HepG2 (cell line): ENCODE data around the gene TLK2.

ENCODE experiments used
- EZH2 ChIP-seq: conservative IDR thresholded peaks from 2 replicates; pipeline ENCODE4 v1.6.1; 2012; ENCODE audit warnings: mild to moderate bottlenecking, low read depth, low read length, moderate library complexity
- NBN ChIP-seq: fragments of 450-650 bp; conservative IDR thresholded peaks from 2 replicates; pipeline ENCODE4 v1.6.1; 2017
- POLR2A ChIP-seq, 2 experiments: IDR thresholded peaks; 2 replicates each; pipeline ENCODE4 v1.6.1; 2011; ENCODE audit warnings: low read depth in 2 of 2, low read length in 2 of 2, mild to moderate bottlenecking in 1 of 2, moderate library complexity in 1 of 2; ENCODE audit not compliant: insufficient read depth in 1 of 2
- PRDM10 ChIP-seq: sonication (generic); formaldehyde crosslinking; IDR thresholded peaks from 2 replicates; pipeline ENCODE4 v1.4.0; 2020; ENCODE audit warnings: low read depth, missing genetic modification reagents
- TBL1XR1 ChIP-seq: fragments of 150-350 bp; IDR thresholded peaks from 2 replicates; pipeline ENCODE4 v1.6.1; 2014; ENCODE audit warnings: borderline replicate concordance, low read length; ENCODE audit not compliant: partially characterized antibody
- U2AF1 ChIP-seq: fragments of 200-400 bp; formaldehyde crosslinking; optimal IDR thresholded peaks from 2 replicates; pipeline ENCODE3; 2017; ENCODE audit warnings: mild to moderate bottlenecking, low read depth, low read length
- YY1 ChIP-seq: IDR thresholded peaks from 2 replicates; pipeline ENCODE4 v1.6.1; 2011; ENCODE audit warnings: low read length, low read depth, moderate library complexity, mild to moderate bottlenecking; ENCODE audit not compliant: insufficient read depth, insufficient replicate concordance
- ZFX ChIP-seq: sonication (generic); formaldehyde crosslinking; IDR thresholded peaks from 2 replicates; pipeline ENCODE4 v1.4.0; 2020; ENCODE audit warnings: mild to moderate bottlenecking, low read depth, missing genetic modification reagents, moderate library complexity
- ZNF10 ChIP-seq: sonication (generic); formaldehyde crosslinking; IDR thresholded peaks from 2 replicates; pipeline ENCODE4 v1.4.0; 2020; ENCODE audit warnings: mild to moderate bottlenecking, low read depth, missing genetic modification reagents, borderline replicate concordance
- ZNF589 ChIP-seq: sonication (generic); formaldehyde crosslinking; conservative IDR thresholded peaks from 2 replicates; pipeline ENCODE4 v1.8.0; 2022; ENCODE audit warnings: mild to moderate bottlenecking, moderate library complexity, missing genetic modification reagents
- ZNF652 ChIP-seq: IDR thresholded peaks from 2 replicates; pipeline ENCODE4 v1.6.1; 2016; ENCODE audit warnings: low read depth, borderline replicate concordance

DNA sequence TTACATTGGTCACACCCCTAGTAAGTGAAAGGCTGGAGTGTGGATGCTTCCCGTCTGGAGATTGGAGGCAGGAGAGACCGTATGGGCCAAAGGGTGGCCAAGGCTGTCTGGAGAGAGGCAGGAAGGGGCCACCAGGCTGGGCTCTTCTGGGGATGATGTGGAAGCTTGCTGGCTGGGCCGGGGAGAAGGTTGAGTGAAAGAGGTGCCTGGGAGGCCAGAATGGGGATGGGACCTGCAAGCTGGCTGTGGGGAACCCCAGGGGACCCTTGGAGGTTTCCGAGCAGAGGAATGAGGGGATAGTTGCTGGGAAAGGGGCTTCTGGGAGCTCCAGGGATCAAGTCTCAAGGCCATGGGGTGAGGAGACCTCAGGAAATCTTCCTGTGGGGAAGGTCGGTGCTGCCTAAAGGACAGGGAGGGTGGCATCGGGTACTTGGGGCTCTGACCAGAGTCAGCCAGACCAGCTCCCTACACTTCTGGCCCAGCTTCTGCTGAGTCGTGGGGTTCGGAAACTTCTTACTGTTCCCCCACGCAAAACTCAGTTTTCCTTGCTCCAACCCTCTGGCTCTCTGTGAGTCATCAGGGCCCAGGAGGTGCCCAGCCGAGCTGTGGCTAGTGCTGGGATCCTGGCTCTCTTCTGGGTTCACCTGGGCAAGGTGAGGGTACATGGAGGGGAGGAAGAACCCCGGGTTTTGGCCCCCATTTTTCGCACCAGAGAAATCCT, 151.9 kb downstream of the TLK2 start:
- TF ChIP-seq YY1 (no peak), ZNF652 (CRISPR knock-in tag) (no peak), POLR2A (IDR thresholded peaks at IDR 0.05; ENCODE audit: insufficient read depth in 1 of 2, low read depth in 2 of 2, low read length in 2 of 2) (no peak), EZH2 (no peak), PRDM10 (CRISPR knock-in tag) (no peak), NBN (no peak), ZNF589 (CRISPR knock-in tag) (no peak), U2AF1 (no peak), ZNF10 (CRISPR knock-in tag) (no peak), ZFX (CRISPR knock-in tag) (no peak), TBL1XR1 (no peak)
